Loucy (cell line): ENCODE measurements around the gene ORC1.

Source experiments
- H2AFZ ChIP-seq: fragments of 200-600 bp; sonication (generic); 2 replicates; pipeline ENCODE4 v1.6.0; 2016; ENCODE audit warnings: antibody characterized with exemption, mild to moderate bottlenecking, low read length, moderate library complexity
- H3F3A ChIP-seq: fragments of 200-600 bp; 2 replicates; pipeline ENCODE4 v1.6.0; 2016; ENCODE audit warnings: antibody characterized with exemption, low read depth, mild to moderate bottlenecking
- H3K27me3 ChIP-seq: fragments of 200-600 bp; sonication (generic); 2 replicates; pipeline ENCODE4 v1.6.1; 2014; ENCODE audit warnings: low read length, mild to moderate bottlenecking; ENCODE audit not compliant: insufficient read depth, poor library complexity, severe bottlenecking
- H3K36me3 ChIP-seq: fragments of 200-600 bp; sonication (generic); 2 replicates; pipeline ENCODE4 v1.6.1; 2016; ENCODE audit warnings: low read length; ENCODE audit not compliant: insufficient read depth
- H3K4me1 ChIP-seq: fragments of 200-600 bp; sonication (generic); 2 replicates; pipeline ENCODE4 v1.5.1; 2014; ENCODE audit warnings: low read length, mild to moderate bottlenecking; ENCODE audit not compliant: insufficient read depth, poor library complexity, severe bottlenecking
- H3K4me2 ChIP-seq: fragments of 200-600 bp; sonication (generic); 2 replicates; pipeline ENCODE4 v1.6.0; 2014; ENCODE audit warnings: antibody characterized with exemption, low read length, low read depth, mild to moderate bottlenecking; ENCODE audit not compliant: poor library complexity, severe bottlenecking
- H3K4me3 ChIP-seq: fragments of 200-600 bp; sonication (generic); 2 replicates; pipeline ENCODE4 v1.5.1; 2014; ENCODE audit warnings: low read length, mild to moderate bottlenecking, mixed read lengths; ENCODE audit not compliant: poor library complexity, severe bottlenecking
- H3K79me2 ChIP-seq: fragments of 200-600 bp; sonication (generic); 2 replicates; pipeline ENCODE4 v1.6.1; 2014; ENCODE audit warnings: low read length; ENCODE audit not compliant: insufficient read depth
- H3K9ac ChIP-seq: fragments of 200-600 bp; sonication (generic); 2 replicates; pipeline ENCODE4 v1.6.0; 2014; ENCODE audit warnings: mild to moderate bottlenecking, low read depth, low read length, moderate library complexity; ENCODE audit not compliant: poor library complexity, severe bottlenecking
- H3K9me2 ChIP-seq: fragments of 200-600 bp; sonication (generic); replicated peaks from 2 replicates; pipeline ENCODE4 v1.6.1; 2016; ENCODE audit warnings: low read depth, low read length, mixed read lengths
- H3K9me3 ChIP-seq: fragments of 200-600 bp; sonication (generic); 2 replicates; pipeline ENCODE4 v1.6.1; 2014; ENCODE audit warnings: mild to moderate bottlenecking, antibody characterized with exemption, low read length, low read depth; ENCODE audit not compliant: insufficient read depth
- H4K20me1 ChIP-seq: fragments of 200-600 bp; sonication (generic); 2 replicates; pipeline ENCODE4 v1.6.0; 2014; ENCODE audit warnings: antibody characterized with exemption, low read length, mild to moderate bottlenecking; ENCODE audit not compliant: insufficient read depth, poor library complexity, severe bottlenecking
- EZH2phosphoT487 ChIP-seq: fragments of 200-600 bp; IDR thresholded peaks from 2 replicates; pipeline ENCODE4 v1.6.1; 2018; ENCODE audit warnings: antibody characterized with exemption, mild to moderate bottlenecking, moderate library complexity, borderline replicate concordance
- TF ChIP-seq, protein P1 (sequence below): fragments of 200-600 bp; sonication (generic); conservative IDR thresholded peaks from 2 replicates; pipeline ENCODE4 v1.5.1; 2014; ENCODE audit warnings: mild to moderate bottlenecking, antibody characterized with exemption, low read length

Gene ORC1

DNA sequence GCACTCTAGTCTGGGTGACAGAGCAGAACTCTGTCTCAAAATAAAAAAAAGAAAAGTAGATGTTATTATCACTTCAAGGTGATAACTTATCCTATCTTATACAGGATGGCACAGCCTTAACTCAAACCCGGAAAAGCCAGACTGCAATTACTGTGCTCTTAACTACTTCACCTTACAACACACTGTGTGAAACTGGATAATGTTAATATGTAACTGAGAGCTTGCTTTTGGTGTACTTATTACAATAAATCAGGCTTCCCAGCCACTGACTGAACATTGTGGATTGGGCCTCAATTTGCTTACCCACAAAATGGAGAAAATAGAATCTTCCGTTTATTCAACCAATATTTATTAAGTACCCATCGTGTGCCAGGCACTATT, 1.4 kb downstream of the ORC1 start:
- TF ChIP-seq EZH2phosphoT487: no peak
- TF ChIP-seq, protein P1, sequence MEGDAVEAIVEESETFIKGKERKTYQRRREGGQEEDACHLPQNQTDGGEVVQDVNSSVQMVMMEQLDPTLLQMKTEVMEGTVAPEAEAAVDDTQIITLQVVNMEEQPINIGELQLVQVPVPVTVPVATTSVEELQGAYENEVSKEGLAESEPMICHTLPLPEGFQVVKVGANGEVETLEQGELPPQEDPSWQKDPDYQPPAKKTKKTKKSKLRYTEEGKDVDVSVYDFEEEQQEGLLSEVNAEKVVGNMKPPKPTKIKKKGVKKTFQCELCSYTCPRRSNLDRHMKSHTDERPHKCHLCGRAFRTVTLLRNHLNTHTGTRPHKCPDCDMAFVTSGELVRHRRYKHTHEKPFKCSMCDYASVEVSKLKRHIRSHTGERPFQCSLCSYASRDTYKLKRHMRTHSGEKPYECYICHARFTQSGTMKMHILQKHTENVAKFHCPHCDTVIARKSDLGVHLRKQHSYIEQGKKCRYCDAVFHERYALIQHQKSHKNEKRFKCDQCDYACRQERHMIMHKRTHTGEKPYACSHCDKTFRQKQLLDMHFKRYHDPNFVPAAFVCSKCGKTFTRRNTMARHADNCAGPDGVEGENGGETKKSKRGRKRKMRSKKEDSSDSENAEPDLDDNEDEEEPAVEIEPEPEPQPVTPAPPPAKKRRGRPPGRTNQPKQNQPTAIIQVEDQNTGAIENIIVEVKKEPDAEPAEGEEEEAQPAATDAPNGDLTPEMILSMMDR: no peak
- Histone ChIP-seq H2AFZ (no peak overlapping the region), H3K27me3 (no peaks in the 10 kb centered on the region), H3F3A (no peaks in the 10 kb centered on the region), H3K79me2 (peaks cover 84% of the 10 kb centered on the region), H3K9me3 (no peaks in the 10 kb centered on the region), H3K4me2 (peak overlapping the region; percentile 73), H3K4me1 (peaks cover 49% of the 10 kb centered on the region), H3K9me2 (no peaks in the 10 kb centered on the region), H3K36me3 (peaks cover 18% of the 10 kb centered on the region; the same call in 1 of the 2 replicates), H3K9ac (peak overlapping the region; percentile 89), H4K20me1 (peaks cover 40% of the 10 kb centered on the region), H3K4me3 (peak overlapping the region; percentile 86)

DNA sequence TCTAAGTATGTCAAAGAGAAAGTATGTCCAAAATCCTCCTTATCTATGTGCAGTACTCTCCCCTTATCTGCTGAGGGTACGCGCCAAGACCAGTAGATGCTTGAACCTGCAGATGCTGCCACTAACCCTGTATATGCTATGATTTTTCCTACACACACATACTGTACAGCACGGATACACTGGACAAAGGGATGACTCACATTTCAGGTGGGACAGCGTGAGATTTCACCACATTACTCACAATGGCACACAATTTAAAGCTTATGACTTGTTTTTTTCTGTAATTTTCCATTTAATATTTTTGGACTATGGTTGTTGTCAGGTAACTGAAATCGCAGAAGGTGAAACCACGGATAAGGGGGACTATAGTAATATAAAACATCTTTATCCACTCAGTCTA, 4.1 kb downstream of the ORC1 start:
- H3K9ac ChIP-seq: no peak overlapping the region
- H3K36me3 ChIP-seq: peaks cover 39% of the 10 kb centered on the region; the same call in 1 of the 2 replicates
- no peak overlapping the region for H2AFZ ChIP-seq
- H3K27me3 ChIP-seq: no peaks in the 10 kb centered on the region
- H3K9me2 ChIP-seq: no peaks in the 10 kb centered on the region
- H3K79me2 ChIP-seq: peaks cover 68% of the 10 kb centered on the region
- no peak for TF ChIP-seq EZH2phosphoT487
- TF ChIP-seq, protein P1: no peak
- H3K4me1 ChIP-seq: peaks cover 34% of the 10 kb centered on the region
- H4K20me1 ChIP-seq: peaks cover 32% of the 10 kb centered on the region
- H3K9me3 ChIP-seq: no peaks in the 10 kb centered on the region
- peak overlapping the region; percentile 73 for H3K4me2 ChIP-seq
- no peak overlapping the region for H3K4me3 ChIP-seq
- H3F3A ChIP-seq: no peaks in the 10 kb centered on the region

DNA sequence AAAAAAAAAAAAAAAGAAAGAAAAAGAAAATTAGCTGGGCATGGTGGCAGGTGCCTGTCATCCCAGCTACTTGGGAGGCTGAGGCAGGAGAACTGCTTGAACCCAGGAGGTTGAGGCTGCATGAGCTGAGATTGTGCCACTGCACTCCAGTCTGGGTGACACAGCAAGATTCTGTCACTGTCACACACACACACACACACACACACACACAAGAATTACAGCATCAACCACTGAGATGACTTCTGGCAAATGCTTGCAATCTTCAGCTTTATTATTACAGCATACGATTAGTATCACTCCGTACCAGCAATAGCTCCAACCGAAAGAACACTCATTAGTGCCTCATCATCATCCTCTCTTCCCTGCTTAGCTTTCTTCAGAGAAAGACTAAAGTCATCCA, 4.6 kb downstream of the ORC1 start:
- Histone ChIP-seq H2AFZ (no peak overlapping the region), H3K4me2 (peak overlapping the region; percentile 73), H3K9me3 (no peaks in the 10 kb centered on the region), H3K9me2 (no peaks in the 10 kb centered on the region), H4K20me1 (peaks cover 28% of the 10 kb centered on the region), H3K36me3 (peaks cover 44% of the 10 kb centered on the region; the same call in 1 of the 2 replicates), H3K9ac (no peak overlapping the region), H3F3A (no peaks in the 10 kb centered on the region), H3K4me3 (no peak overlapping the region), H3K4me1 (peaks cover 34% of the 10 kb centered on the region), H3K27me3 (no peaks in the 10 kb centered on the region), H3K79me2 (peaks cover 63% of the 10 kb centered on the region)
- TF ChIP-seq, protein P1: no peak
- TF ChIP-seq EZH2phosphoT487: no peak
